H1 (cell line): Measurements from ENCODE around the gene PSG2. TPM values are rescaled to one million over a fixed set of nuclear protein-coding genes. Genes with fewer than 3 reads are reported as not detected.
"Not testable (repeated sequence)": the region's sequence is repeated elsewhere in the genome, so short reads cannot be mapped to it uniquely, and the experiment has no call there.

Experiments used
- CTCF ChIA-PET: fragments of 300-600 bp; sonication (Branson Sonifier 250); formaldehyde crosslinking; loops from one replicate; lab custom pipeline; 2021; ENCODE audit not compliant: partially characterized antibody; lab: Charles Lee
- POLR2A ChIA-PET: fragments of 300-600 bp; sonication (Branson Sonifier 250); formaldehyde crosslinking; loops from one replicate; lab custom pipeline; 2021; ENCODE audit warnings: inconsistent platforms; ENCODE audit not compliant: partially characterized antibody; lab: Charles Lee
- DNase-seq, 2 experiments: peaks; one replicate each; pipeline versions ENCODE4 v3.0.0 to v3.0.0-alpha.2; 2010 to 2022; ENCODE audit warnings: low spot score in 2 of 2, low read depth in 1 of 2, mixed read lengths in 1 of 2
- FAIRE-seq: peaks from 2 replicates; lab custom pipeline; 2011; peaks lifted over from hg19 to GRCh38; lab: Jason Lieb, UNC
- H2AFZ ChIP-seq: 2 replicates; pipeline ENCODE4 v1.8.1; 2012; ENCODE audit warnings: low read length, inconsistent platforms
- H2AK5ac ChIP-seq: 2 replicates; pipeline ENCODE4 v1.6.1; 2013; ENCODE audit warnings: low read depth, low read length
- H2BK120ac ChIP-seq: replicated peaks from 2 replicates; pipeline ENCODE3; 2013; ENCODE audit warnings: low read depth, low read length, inconsistent platforms
- H2BK12ac ChIP-seq: 2 replicates; pipeline ENCODE4 v1.6.1; 2013; ENCODE audit warnings: low read depth, low read length
- H2BK15ac ChIP-seq: 2 replicates; pipeline ENCODE4 v1.6.1; 2013; ENCODE audit warnings: low read length
- H2BK20ac ChIP-seq: 2 replicates; pipeline ENCODE4 v1.6.1; 2013; ENCODE audit warnings: low read length
- H2BK5ac ChIP-seq: 2 replicates; pipeline ENCODE4 v1.6.1; 2013; ENCODE audit warnings: low read depth, low read length
- H3K14ac ChIP-seq: 2 replicates; pipeline ENCODE4 v1.6.1; 2013; ENCODE audit warnings: inconsistent platforms; ENCODE audit not compliant: insufficient read length
- H3K18ac ChIP-seq: 2 replicates; pipeline ENCODE4 v1.6.1; 2013; ENCODE audit warnings: low read length; ENCODE audit errors: extremely low read depth
- H3K23ac ChIP-seq: 2 replicates; pipeline ENCODE4 v1.6.1; 2013; ENCODE audit warnings: inconsistent platforms; ENCODE audit not compliant: insufficient read length
- H3K23me2 ChIP-seq: 2 replicates; pipeline ENCODE4 v1.6.1; 2013; ENCODE audit warnings: low read depth, low read length
- H3K27ac ChIP-seq: 2 replicates; pipeline ENCODE4 v1.6.1; 2011; ENCODE audit warnings: low read depth, low read length, inconsistent platforms
- H3K27me3 ChIP-seq, 4 experiments: replicated peaks in 1 of 4; 1 replicate in 1 of 4; 2 replicates in 3 of 4; pipeline versions ENCODE4 v1.6.1 to v1.8.1; 2011 to 2013; ENCODE audit warnings: low read length in 3 of 4, mild to moderate bottlenecking in 3 of 4, inconsistent platforms in 2 of 4, mixed read lengths in 2 of 4, moderate library complexity in 1 of 4; ENCODE audit not compliant: control insufficient read depth in 3 of 4, insufficient read depth in 3 of 4; ENCODE audit errors: extremely low read depth in 1 of 4
- H3K36me3 ChIP-seq, 4 experiments: 2 replicates each; pipeline versions ENCODE4 v1.6.1 to v1.8.1; 2011 to 2013; ENCODE audit warnings: mild to moderate bottlenecking in 4 of 4, low read length in 3 of 4, moderate library complexity in 2 of 4, control low read depth in 1 of 4, inconsistent platforms in 1 of 4; ENCODE audit not compliant: insufficient read depth in 4 of 4, control insufficient read depth in 2 of 4
- H3K4ac ChIP-seq: replicated peaks from 2 replicates; pipeline ENCODE3; 2013; ENCODE audit warnings: low read length, low read depth, mixed read lengths, inconsistent platforms; ENCODE audit not compliant: insufficient read length
- H3K4me1 ChIP-seq, 4 experiments: replicated peaks in 1 of 4; 1 replicate in 1 of 4; 2 replicates in 3 of 4; pipeline versions ENCODE4 v1.6.1 to v1.8.1; 2011 to 2013; ENCODE audit warnings: low read length in 3 of 4, inconsistent platforms in 2 of 4, mixed read lengths in 1 of 4; ENCODE audit not compliant: insufficient read depth in 4 of 4, control insufficient read depth in 3 of 4
- H3K4me2 ChIP-seq, 2 experiments: 2 replicates each; pipeline versions ENCODE4 v1.6.1 to v1.8.1; 2011 to 2013; ENCODE audit warnings: low read depth in 2 of 2, low read length in 2 of 2, control low read depth in 1 of 2, inconsistent platforms in 1 of 2, mild to moderate bottlenecking in 1 of 2; ENCODE audit not compliant: insufficient read depth in 1 of 2
- H3K4me3 ChIP-seq, 4 experiments: fragments of 200-600, 300-600 bp in 1 of 4; sonication (generic), shearing (Covaris generic), sonication (Bioruptor Twin) in 1 of 4; 2 replicates each; pipeline versions ENCODE4 v1.5.1 to v1.8.1; 2011 to 2016; ENCODE audit warnings: low read length in 4 of 4, low read depth in 3 of 4, control low read depth in 2 of 4, inconsistent platforms in 2 of 4, mild to moderate bottlenecking in 2 of 4, mixed read lengths in 1 of 4, moderate library complexity in 1 of 4; ENCODE audit not compliant: insufficient read depth in 2 of 4; ENCODE audit errors: extremely low read depth in 1 of 4
- H3K56ac ChIP-seq: replicated peaks from 2 replicates; pipeline ENCODE3; 2013; ENCODE audit warnings: low read depth, mild to moderate bottlenecking, mixed read lengths, low read length, inconsistent platforms; ENCODE audit not compliant: insufficient read length
- H3K79me1 ChIP-seq: 2 replicates; pipeline ENCODE4 v1.6.1; 2013; ENCODE audit warnings: low read depth, low read length, control low read depth
- H3K79me2 ChIP-seq, 2 experiments: 2 replicates each; pipeline versions ENCODE4 v1.6.1 to v1.8.1; 2012 to 2013; ENCODE audit warnings: low read length in 2 of 2, mild to moderate bottlenecking in 2 of 2, inconsistent platforms in 1 of 2; ENCODE audit not compliant: insufficient read depth in 2 of 2, control insufficient read depth in 1 of 2
- H3K9ac ChIP-seq, 4 experiments: replicated peaks in 1 of 4; 1 replicate in 1 of 4; 2 replicates in 3 of 4; pipeline versions ENCODE4 v1.6.1 to v1.8.1; 2011 to 2013; ENCODE audit warnings: low read depth in 3 of 4, low read length in 3 of 4, control low read depth in 2 of 4, mild to moderate bottlenecking in 2 of 4, moderate library complexity in 2 of 4, inconsistent platforms in 1 of 4; ENCODE audit errors: extremely low read depth in 1 of 4
- H3K9me3 ChIP-seq, 2 experiments: 2 replicates each; pipeline versions ENCODE4 v1.6.1 to v1.8.1; 2012 to 2013; ENCODE audit warnings: mild to moderate bottlenecking in 2 of 2, moderate library complexity in 2 of 2, control low read depth in 1 of 2, inconsistent platforms in 1 of 2, low read depth in 1 of 2, low read length in 1 of 2, mixed read lengths in 1 of 2; ENCODE audit not compliant: insufficient read depth in 2 of 2
- H4K20me1 ChIP-seq, 2 experiments: replicated peaks in 1 of 2; 2 replicates each; pipeline versions ENCODE3 to v1.8.1; 2011 to 2013; ENCODE audit warnings: inconsistent platforms in 2 of 2, low read length in 2 of 2, mild to moderate bottlenecking in 1 of 2; ENCODE audit not compliant: insufficient read depth in 2 of 2, control insufficient read depth in 1 of 2
- H4K5ac ChIP-seq: 2 replicates; pipeline ENCODE4 v1.6.1; 2013; ENCODE audit warnings: low read length, low read depth, mixed read lengths, inconsistent platforms; ENCODE audit not compliant: insufficient read length
- H4K8ac ChIP-seq: 2 replicates; pipeline ENCODE4 v1.8.0; 2013; ENCODE audit warnings: mild to moderate bottlenecking, moderate library complexity, low read length, inconsistent platforms; ENCODE audit not compliant: insufficient read depth; ENCODE audit errors: extremely low read depth
- H4K91ac ChIP-seq: replicated peaks from 2 replicates; pipeline ENCODE3; 2013; ENCODE audit warnings: low read length, mixed read lengths, inconsistent platforms; ENCODE audit not compliant: insufficient read length
- WGBS, 2 experiments: shearing (Covaris generic) in 1 of 2; methylation state at CpG; one replicate each; pipeline versions ENCODE4 v1.1.6 to v1.1.7; 2013 to 2015; ENCODE audit warnings: low lambda C conversion rate in 2 of 2, mixed read lengths in 2 of 2, inconsistent platforms in 1 of 2, low coverage in 1 of 2, missing lambda C conversion rate in 1 of 2; ENCODE audit not compliant: insufficient replicate concordance in 2 of 2, insufficient coverage in 1 of 2, insufficient read length in 1 of 2; ENCODE audit errors: extremely low coverage in 1 of 2, missing lambda C conversion rate in 1 of 2; 5-methylcytosine and 5-hydroxymethylcytosine counted together
- polyA plus RNA-seq, 7 experiments: library from polyadenylated mRNA; depleted of rRNA in 3 of 7; stranded (reverse) in 5 of 7; unstranded in 2 of 7; fragments of >200 nt in 5 of 7; fragments of 200-250 nt in 2 of 7; gene quantifications; 1 replicate in 5 of 7; 2 replicates in 1 of 7; 4 replicates in 1 of 7; pipeline versions ENCODE4 v1.2.1 to v1.2.3, GENCODE V29; 2011 to 2013; ENCODE audit warnings: missing spikeins in 2 of 7, mixed read lengths in 2 of 7
- total RNA-seq: library from RNA; stranded (reverse); fragmentation: NEBNext Ultra II Directional; extraction: Animal tissue kit (Norgen Biotek cat#: 25700); gene quantifications from 2 replicates; pipeline ENCODE4 v1.2.1, GENCODE V29; 2021

PSG2 gene
- total and polyA plus RNA-seq, 2 of the 8 experiments (the other 6 are each of a cell fraction or from before 2014, with no cell fraction given): not detected

DNA sequence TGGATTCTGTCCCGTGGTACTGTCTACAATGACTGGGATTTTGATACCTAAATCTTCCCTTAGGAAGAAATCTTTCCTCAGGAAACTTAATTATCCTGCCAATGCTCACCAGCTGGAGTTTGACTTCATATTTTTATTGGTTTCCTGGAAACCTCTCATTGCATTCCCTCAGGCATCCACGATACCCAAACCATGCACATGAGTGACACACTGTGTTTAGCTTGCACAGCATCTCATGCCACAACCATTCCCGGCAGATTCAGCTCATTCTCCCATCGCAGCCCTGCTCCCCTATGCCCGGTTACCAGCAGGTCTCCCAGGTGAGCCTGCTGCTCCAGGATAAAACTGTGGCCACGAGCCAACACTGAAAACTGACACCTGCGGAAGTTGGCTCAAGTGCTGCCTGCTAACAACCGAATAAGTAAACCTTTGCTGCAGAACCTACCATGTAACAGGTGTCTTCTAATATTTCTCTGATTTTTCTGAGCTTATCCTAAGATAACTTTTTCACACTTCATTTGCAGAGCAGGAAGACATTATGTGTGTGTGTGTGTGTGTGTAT, 48.9 kb upstream of the PSG2 start:
- H2BK5ac ChIP-seq, POLR2A ChIA-PET, H2AFZ ChIP-seq, H2BK15ac ChIP-seq, H3K79me2 ChIP-seq, H3K4me2 ChIP-seq, CTCF ChIA-PET, H3K56ac ChIP-seq, H3K4me3 ChIP-seq, H4K8ac ChIP-seq, DNase-seq, H3K4me1 ChIP-seq, H3K27ac ChIP-seq, H3K4ac ChIP-seq, FAIRE-seq, H2BK120ac ChIP-seq, H2BK20ac ChIP-seq, H4K20me1 ChIP-seq, H3K14ac ChIP-seq, H3K79me1 ChIP-seq, H2BK12ac ChIP-seq, H3K23me2 ChIP-seq, H3K9ac ChIP-seq, H3K36me3 ChIP-seq, H3K23ac ChIP-seq, H4K91ac ChIP-seq, H4K5ac ChIP-seq, H3K27me3 ChIP-seq, H3K18ac ChIP-seq, H2AK5ac ChIP-seq: not testable (repeated sequence)
- H3K9me3 ChIP-seq: peaks cover 39 to 55% of the 10 kb centered on the region in 2 experiments
- WGBS, 2 experiments: 70% methylated on average over 8 of the region's 8 CpGs; no CpG with 5 or more reads in 1 of the 2 experiments

DNA sequence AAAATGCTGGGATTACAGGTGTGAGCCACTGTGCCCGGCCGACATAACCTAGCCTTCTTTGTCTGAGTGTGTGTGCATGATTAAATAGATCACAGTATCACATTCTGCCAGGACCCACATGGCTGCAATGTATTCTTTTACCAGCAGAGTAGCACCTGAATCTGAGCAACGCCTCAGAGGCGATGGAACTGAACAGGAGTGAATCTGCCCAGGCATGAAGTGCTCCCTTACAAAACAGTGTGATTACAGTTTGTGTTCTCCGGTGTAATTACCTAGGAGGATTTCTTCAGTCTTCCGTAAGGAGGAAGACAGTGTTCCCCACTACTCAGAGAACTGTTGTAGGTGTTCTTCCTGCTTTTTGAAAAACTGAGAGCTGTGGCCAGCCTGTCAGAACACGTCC, 46.7 kb upstream of the PSG2 start:
- H3K4me2 ChIP-seq, H4K91ac ChIP-seq, H4K5ac ChIP-seq, CTCF ChIA-PET, H3K4ac ChIP-seq, H2BK20ac ChIP-seq, H3K27me3 ChIP-seq, H3K18ac ChIP-seq, H2BK5ac ChIP-seq, H3K23ac ChIP-seq, H3K56ac ChIP-seq, H3K27ac ChIP-seq, H3K9ac ChIP-seq, H4K20me1 ChIP-seq, DNase-seq, H3K4me1 ChIP-seq, H3K79me1 ChIP-seq, H2AK5ac ChIP-seq, H4K8ac ChIP-seq, H3K14ac ChIP-seq, H3K79me2 ChIP-seq, H3K23me2 ChIP-seq, H2BK12ac ChIP-seq, H3K36me3 ChIP-seq, H2AFZ ChIP-seq, FAIRE-seq, H2BK15ac ChIP-seq, POLR2A ChIA-PET, H3K4me3 ChIP-seq, H2BK120ac ChIP-seq: not testable (repeated sequence)
- 67% methylated on average over 7 of the region's 7 CpGs; no CpG with 5 or more reads in 1 of the 2 experiments for WGBS, 2 experiments
- peaks cover 38 to 55% of the 10 kb centered on the region in 2 experiments for H3K9me3 ChIP-seq
